Vagina (tissue), 2 donors: ENCODE results near the gene ACAP3. TPM values are rescaled to one million over a fixed set of nuclear protein-coding genes. Genes with fewer than 3 reads are reported as not detected.
A peak's percentile ranks its signal among the peaks of the same experiment; 100 is the strongest.

Experiments used
- DNase-seq, 2 donors: peaks; one replicate each; pipeline ENCODE4 v3.0.0-alpha.2; 2017; ENCODE audit errors: extremely low spot score in 2 of 2
- H3K27ac ChIP-seq: fragments of 200-600 bp; sonication (generic); one replicate; pipeline ENCODE4 v1.5.1; 2019
- H3K27me3 ChIP-seq: fragments of 200-600 bp; sonication (generic); one replicate; pipeline ENCODE4 v1.5.1; 2019
- H3K36me3 ChIP-seq, 2 donors: fragments of 200-600 bp; sonication (generic); one replicate each; pipeline ENCODE4 v1.5.1; 2017 to 2019
- H3K4me1 ChIP-seq: fragments of 200-600 bp; sonication (generic); one replicate; pipeline ENCODE4 v1.5.1; 2019
- H3K4me3 ChIP-seq, 2 donors: fragments of 200-600 bp; sonication (generic); 1 replicate in 1 of 2; 2 replicates in 1 of 2; pipeline ENCODE4 v1.5.1; 2016 to 2019
- H3K9me3 ChIP-seq: fragments of 200-600 bp; sonication (generic); one replicate; pipeline ENCODE4 v1.5.1; 2019
- CTCF ChIP-seq, 3 experiments: fragments of 450-650 bp in 2 of 3; fragments of 200-600 bp in 1 of 3; sonication (generic) in 1 of 3; IDR thresholded peaks; one replicate each; pipeline ENCODE4 v1.5.1; 2017 to 2019; ENCODE audit warnings: antibody characterized with exemption in 3 of 3, mild to moderate bottlenecking in 2 of 3, moderate library complexity in 2 of 3
- POLR2A ChIP-seq, 2 donors: fragments of 450-650 bp; IDR thresholded peaks; one replicate each; pipeline ENCODE4 v1.6.1; 2017; ENCODE audit warnings: antibody characterized with exemption in 2 of 2, mild to moderate bottlenecking in 2 of 2, moderate library complexity in 2 of 2
- POLR2AphosphoS5 ChIP-seq, 2 donors: sonication (generic); formaldehyde crosslinking; IDR thresholded peaks; one replicate each; pipeline ENCODE4 v1.9.0; 2017; ENCODE audit warnings: antibody characterized with exemption in 2 of 2, mild to moderate bottlenecking in 2 of 2, low read depth in 1 of 2; ENCODE audit not compliant: insufficient read depth in 1 of 2
- intact Hi-C: fragments of 100-400 bp; cut with DNase I; formaldehyde crosslinking; loops from one replicate; pipeline ENCODE4 v1.15.1; 2023
- total RNA-seq: library from RNA; depleted of rRNA; stranded (reverse); fragments of >200 nt; gene quantifications from one replicate; pipeline ENCODE4 v1.2.3, GENCODE V29; 2016

The ACAP3 gene
- total RNA-seq, 1 donor from 2014 or later: 68.5 TPM

- H3K4me1 ChIP-seq: peaks cover 15% of the 10 kb centered on the region
- H3K27me3 ChIP-seq: no peaks in the 10 kb centered on the region
- intact Hi-C loops: loop anchor here (5.0 kb wide), 1 partner anchor 169 kb away; no protein-coding TSS in a partner anchor
- H3K9me3 ChIP-seq: no peaks in the 10 kb centered on the region
- no peak overlapping the region for H3K4me3 ChIP-seq
- H3K27ac ChIP-seq: no peak overlapping the region
- no peak for DNase-seq
- H3K36me3 ChIP-seq: peaks cover 0 to 9% of the 10 kb centered on the region in 2 donors
- TF ChIP-seq POLR2AphosphoS5 (IDR thresholded peaks at IDR 0.05; ENCODE audit: insufficient read depth in 1 of 2, low read depth in 1 of 2) (no peak), POLR2A (IDR thresholded peaks at IDR 0.05) (no peak), CTCF (IDR thresholded peaks at IDR 0.05) (peak in 2 of 3 experiments; percentile 48 to 67)
These were observed 15.9 kb downstream of the ACAP3 start for GRCh38 chr1:1291548-1292441.

- no peak overlapping the region for H3K4me3 ChIP-seq
- intact Hi-C loops: loop anchor here (5.0 kb wide), 1 partner anchor 169 kb away; no protein-coding TSS in a partner anchor
- H3K9me3 ChIP-seq: no peaks in the 10 kb centered on the region
- peaks cover 15% of the 10 kb centered on the region for H3K4me1 ChIP-seq
- TF ChIP-seq POLR2AphosphoS5 (IDR thresholded peaks at IDR 0.05; ENCODE audit: insufficient read depth in 1 of 2, low read depth in 1 of 2) (no peak), POLR2A (IDR thresholded peaks at IDR 0.05) (no peak), CTCF (IDR thresholded peaks at IDR 0.05) (no peak)
- peaks cover 0 to 3% of the 10 kb centered on the region in 2 donors for H3K36me3 ChIP-seq
- no peak overlapping the region for H3K27ac ChIP-seq
- no peak for DNase-seq
- no peaks in the 10 kb centered on the region for H3K27me3 ChIP-seq
These were observed 16.7 kb downstream of the ACAP3 start for GRCh38 chr1:1291023-1291528.

GRCh38 chr1:1290238-1290731 is 17.4 kb downstream of the ACAP3 start:
- Histone ChIP-seq H3K36me3 (no peaks in the 10 kb centered on the region), H3K4me3 (no peak overlapping the region), H3K9me3 (no peaks in the 10 kb centered on the region), H3K27me3 (no peaks in the 10 kb centered on the region), H3K27ac (no peak overlapping the region), H3K4me1 (peaks cover 15% of the 10 kb centered on the region)
- intact Hi-C loops: loop anchor here (5.0 kb wide), 1 partner anchor 168 kb away; no protein-coding TSS in a partner anchor
- no peak for DNase-seq
- TF ChIP-seq POLR2AphosphoS5 (IDR thresholded peaks at IDR 0.05; ENCODE audit: insufficient read depth in 1 of 2, low read depth in 1 of 2): no peak
- TF ChIP-seq CTCF (IDR thresholded peaks at IDR 0.05): peak; percentile 29 to 50 (median 32)

GRCh38 chr1:1287288-1288110 is 20.2 kb downstream of the ACAP3 start:
- Histone ChIP-seq H3K36me3 (no peaks in the 10 kb centered on the region), H3K27ac (no peak overlapping the region), H3K9me3 (no peaks in the 10 kb centered on the region), H3K4me1 (peaks cover 15% of the 10 kb centered on the region), H3K27me3 (no peaks in the 10 kb centered on the region), H3K4me3 (no peak overlapping the region)
- no peak for TF ChIP-seq CTCF (IDR thresholded peaks at IDR 0.05)
- no peak for TF ChIP-seq POLR2A (IDR thresholded peaks at IDR 0.05)
- no peak for TF ChIP-seq POLR2AphosphoS5 (IDR thresholded peaks at IDR 0.05; ENCODE audit: insufficient read depth in 1 of 2, low read depth in 1 of 2)
- no peak for DNase-seq
- intact Hi-C loops: no loop called here
